Stimulated activated CD8-positive, alpha-beta memory T cell treated with anti-CD3 and anti-CD28 coated beads, Interleukin-4, amount 100 ng/mL, for 1 hour (primary cell): Measurements from ENCODE around the gene DSPP.
"Not testable (repeated sequence)": the region's sequence is repeated elsewhere in the genome, so short reads cannot be mapped to it uniquely, and the experiment has no call there.

ENCODE experiments used
- DNase-seq, 2 donors: peaks; one replicate each; pipeline ENCODE4 v3.0.0-alpha.2; 2020; ENCODE audit warnings: low read depth in 2 of 2, low spot score in 1 of 2

Gene DSPP

GRCh38 chr4:87608229-87608628 is at the start of gene DSPP:
TSS of gene DSPP (plus strand) at chr4:87608529. CDS start at chr4:87610909, 2,380 bp downstream.
- DNase-seq = no peak

GRCh38 chr4:87559090-87559837 is 49.1 kb upstream of the DSPP start:
- DNase-seq = no peak

DNA sequence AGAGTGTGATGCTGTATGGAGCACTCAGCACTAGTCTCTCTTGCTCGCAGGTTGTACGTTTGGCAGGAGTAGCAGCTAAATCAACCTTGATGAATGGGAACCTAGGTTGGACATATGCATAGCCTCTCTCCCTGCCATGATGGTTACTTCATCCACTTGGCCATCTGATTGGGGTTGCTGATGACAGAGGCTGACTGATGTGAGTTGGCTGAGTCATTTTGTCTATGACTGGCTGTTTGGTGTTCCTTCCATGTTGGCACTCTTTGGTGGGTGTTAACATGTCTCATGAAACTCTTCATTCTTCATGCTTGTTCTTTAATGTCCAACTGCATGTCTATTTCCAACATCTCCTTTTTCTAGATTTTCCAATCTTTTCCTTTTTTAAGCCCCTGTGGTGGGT is 47.5 kb upstream of the DSPP start:
- no peak for DNase-seq

- no peak for DNase-seq
These were observed 42.6 kb upstream of the DSPP start for GRCh38 chr4:87565746-87566145.

- no peak for DNase-seq
These were observed 42.1 kb upstream of the DSPP start for GRCh38 chr4:87566276-87566675.

DNA sequence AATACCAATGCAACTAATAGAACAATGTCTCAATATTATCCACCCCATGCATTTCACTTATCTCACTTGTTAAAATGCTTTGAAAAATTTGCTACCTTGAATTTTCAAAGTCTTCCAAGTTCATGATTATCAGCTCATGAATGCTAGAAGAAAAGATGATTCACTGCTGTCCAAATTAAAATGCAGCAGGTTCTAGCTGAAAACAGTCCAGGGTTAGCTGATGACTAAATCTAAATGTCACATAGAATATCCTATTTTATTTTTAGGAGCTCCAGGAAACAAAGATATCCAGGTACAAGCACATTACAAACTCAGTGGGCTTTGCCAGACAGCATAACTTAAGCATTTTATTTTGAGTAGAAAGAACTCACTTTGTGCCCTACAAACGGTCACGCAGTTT is 41.1 kb upstream of the DSPP start:
- DNase-seq = no peak

DNA sequence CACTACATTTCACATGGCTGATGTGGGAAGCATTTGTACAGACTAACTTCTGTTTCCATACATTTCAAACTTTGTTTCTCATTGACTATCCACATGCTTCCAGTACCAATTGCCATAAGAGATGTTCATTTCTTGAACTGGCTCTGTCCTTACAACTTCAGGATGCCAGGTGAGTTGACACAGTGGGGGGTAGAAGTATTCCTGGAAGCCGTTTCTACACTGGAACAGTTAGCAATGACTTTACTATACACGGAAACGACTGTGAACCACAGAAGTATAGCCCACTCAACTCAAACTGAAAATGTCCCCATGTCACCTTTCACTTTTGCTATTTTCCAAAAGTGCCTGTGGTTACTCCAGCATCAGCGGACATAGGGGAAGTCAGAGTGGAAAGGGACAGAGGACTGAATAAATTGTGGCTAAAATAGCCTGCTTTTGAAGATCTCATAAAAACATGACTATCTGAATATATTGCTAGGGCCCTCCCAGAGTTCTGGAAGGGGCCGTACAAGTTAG is 38.0 kb upstream of the DSPP start:
- no peak for DNase-seq

- DNase-seq = not testable (repeated sequence)
These were observed 34.0 kb upstream of the DSPP start for GRCh38 chr4:87574376-87574775.

- DNase-seq = no peak
These were observed 33.3 kb upstream of the DSPP start for GRCh38 chr4:87574996-87575395.

DNA sequence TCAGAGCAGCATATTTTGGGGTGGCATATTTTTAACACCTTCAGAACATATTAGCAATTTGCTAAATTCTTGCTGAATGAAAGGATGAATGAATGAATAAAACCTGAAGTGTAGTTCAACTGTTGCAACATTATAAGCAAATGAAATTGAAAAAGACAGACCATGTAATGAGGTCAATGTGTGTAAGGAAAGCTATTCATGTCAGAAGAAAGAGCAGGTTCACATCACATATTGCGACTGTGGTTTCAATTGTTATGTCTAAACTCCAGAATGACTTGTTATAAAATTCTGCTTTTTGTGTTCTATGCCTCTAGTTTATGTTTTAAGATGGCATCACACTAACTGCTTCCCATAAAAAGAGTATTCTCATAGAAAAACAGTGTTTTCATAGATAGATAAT is 32.9 kb upstream of the DSPP start:
- DNase-seq = no peak

DNA sequence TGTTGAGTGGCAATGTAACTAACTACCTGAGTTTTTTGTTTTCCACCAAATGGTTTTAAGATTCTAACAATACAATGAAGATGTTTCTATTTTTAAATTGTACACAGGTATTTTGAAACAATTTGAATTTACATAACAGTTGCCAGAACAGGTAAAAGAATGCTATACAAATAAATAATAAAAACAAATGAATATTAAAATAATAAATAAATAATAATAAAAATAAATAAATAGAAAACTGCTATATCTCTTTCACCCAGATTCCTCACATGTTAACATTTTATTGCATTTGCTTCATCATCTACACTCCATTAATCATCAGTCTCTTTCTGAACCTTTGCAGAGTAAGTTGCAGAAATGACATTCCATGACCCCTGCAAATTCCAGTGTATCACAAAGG is 32.3 kb upstream of the DSPP start:
- no peak for DNase-seq

- DNase-seq = no peak
These were observed 28.9 kb upstream of the DSPP start for GRCh38 chr4:87579478-87579877.

GRCh38 chr4:87580057-87580456 is 28.3 kb upstream of the DSPP start:
- no peak for DNase-seq

- DNase-seq = no peak
These were observed 24.0 kb upstream of the DSPP start for GRCh38 chr4:87584222-87584908.

DNA sequence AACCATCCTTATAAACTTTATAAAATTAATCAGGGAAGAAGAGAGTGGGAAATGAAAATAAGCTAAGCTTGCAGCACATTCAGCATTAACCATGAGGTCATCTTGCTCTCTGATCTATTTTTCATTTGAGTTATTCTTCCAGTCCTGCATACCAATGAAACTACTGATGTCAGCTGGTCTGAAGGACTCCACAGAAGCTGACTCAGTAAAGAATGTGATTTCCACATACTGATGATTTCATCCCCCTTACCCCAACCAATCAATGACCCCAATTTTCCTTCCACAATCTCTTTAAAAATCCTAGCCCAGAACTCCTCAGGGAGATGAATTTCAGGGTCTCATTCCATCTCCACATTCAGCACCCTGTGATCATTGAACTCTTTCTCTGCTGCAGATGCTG is 18.8 kb upstream of the DSPP start:
- DNase-seq = no peak

DNA sequence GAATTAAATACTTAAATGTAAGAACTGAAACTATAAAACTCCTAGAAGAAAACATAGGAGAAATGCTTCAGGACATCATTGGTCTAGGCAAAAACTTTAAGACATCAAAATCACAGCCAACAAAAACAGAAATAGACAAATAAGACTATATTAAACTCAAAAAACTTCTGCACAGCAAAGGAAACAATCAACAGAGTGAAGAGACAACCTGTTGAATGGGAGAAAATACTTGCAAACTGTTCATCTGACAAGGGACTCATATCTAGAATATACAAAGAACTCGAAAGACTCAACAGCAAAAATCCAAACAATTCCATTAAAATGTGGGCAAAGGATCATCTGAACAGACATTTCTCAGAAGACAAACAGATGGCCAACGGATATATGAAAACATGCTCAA is 16.2 kb upstream of the DSPP start:
- DNase-seq = no peak

DNA sequence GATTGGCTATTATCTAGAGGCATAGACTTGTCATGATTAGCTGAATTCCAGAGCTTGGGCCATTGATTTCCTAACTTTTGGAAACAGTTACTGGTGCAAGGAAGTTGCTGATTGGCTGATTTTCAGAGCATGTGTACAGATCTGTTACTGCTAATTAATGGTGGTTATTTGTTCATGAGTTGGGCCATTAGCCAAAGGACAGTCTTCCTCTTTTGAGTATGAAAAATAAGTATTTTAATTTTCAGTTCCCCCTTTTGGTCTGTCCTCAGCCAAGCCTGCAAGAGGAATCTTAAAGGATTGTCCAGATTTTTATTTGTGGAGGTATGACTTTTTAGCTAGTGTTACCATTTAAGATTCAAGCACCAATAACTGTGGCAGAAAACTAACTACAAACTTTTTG is 7.0 kb upstream of the DSPP start:
- DNase-seq = no peak

DNA sequence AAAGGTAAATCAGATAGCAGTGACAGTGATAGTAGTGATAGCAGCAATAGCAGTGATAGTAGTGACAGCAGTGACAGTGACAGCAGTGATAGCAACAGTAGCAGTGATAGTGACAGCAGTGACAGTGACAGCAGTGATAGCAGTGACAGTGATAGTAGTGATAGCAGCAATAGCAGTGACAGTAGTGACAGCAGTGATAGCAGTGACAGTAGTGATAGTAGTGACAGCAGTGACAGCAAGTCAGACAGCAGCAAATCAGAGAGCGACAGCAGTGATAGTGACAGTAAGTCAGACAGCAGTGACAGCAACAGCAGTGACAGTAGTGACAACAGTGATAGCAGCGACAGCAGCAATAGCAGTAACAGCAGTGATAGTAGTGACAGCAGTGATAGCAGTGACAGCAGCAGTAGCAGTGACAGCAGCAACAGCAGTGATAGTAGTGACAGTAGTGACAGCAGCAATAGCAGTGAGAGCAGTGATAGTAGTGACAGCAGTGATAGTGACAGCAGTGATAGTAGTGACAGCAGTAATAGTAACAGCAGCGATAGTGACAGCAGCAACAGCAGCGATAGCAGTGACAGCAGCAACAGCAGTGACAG is 6.1 kb downstream of the DSPP start:
- DNase-seq = no peak

DNA sequence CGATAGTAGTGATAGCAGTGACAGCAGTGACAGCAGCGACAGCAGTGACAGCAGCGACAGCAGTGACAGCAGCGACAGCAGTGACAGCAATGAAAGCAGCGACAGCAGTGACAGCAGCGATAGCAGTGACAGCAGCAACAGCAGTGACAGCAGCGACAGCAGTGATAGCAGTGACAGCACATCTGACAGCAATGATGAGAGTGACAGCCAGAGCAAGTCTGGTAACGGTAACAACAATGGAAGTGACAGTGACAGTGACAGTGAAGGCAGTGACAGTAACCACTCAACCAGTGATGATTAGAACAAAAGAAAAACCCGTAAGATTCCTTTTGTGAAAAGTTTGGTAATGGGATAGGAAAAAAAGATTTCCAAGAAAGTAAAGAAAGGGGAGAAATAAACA is 7.9 kb downstream of the DSPP start:
- no peak for DNase-seq

DNA sequence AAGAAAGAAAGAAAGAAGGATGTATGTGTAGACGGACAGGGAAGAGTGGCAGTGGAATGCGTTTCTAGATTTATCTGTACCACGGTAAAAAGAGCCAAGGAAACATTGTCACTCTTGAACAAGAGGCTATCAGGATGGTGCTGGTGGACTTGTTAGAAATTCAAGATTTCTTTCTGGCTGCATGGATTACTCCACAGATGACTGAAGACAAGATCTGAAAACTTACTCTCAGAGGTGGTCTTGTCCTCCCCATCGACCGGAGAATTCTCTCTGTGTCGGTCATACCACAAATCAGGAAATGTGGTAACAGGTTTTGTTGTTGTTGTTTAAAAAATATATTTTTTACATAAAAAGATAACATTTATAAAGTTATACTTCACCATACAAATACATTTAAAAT is 11.8 kb downstream of the DSPP start:
- no peak for DNase-seq

DNA sequence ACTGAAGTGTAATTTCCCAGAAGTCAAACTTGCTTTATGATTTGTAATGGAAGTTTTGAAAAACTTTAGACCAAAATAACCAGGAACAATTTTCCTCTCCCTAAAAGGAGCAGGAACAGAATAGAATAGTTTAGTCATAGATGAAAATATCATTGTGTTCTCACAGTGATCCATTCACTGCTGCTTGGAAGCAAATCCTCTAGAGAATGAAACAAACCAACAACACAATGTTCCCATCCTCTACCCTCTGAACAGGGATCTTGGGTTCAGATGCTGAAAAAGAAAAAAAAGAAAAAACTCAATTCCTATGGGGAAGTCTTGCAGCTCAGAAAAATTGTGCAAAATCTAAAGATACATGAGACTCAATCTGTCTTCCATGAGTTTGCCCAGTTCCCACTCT is 12.2 kb downstream of the DSPP start:
- no peak for DNase-seq

- DNase-seq = no peak
These were observed 14.0 kb downstream of the DSPP start for GRCh38 chr4:87622303-87622702.
